PFSK-1 (cell line): ENCODE measurements around the gene HAND1.

Experiments used
- FOXP2 ChIP-seq: optimal IDR thresholded peaks from 2 replicates; pipeline ENCODE3; 2011; ENCODE audit warnings: borderline replicate concordance, control low read depth, inconsistent platforms; ENCODE audit not compliant: insufficient read depth; ENCODE audit errors: extremely low read length, extremely low read depth
- POLR2AphosphoS5 ChIP-seq: IDR thresholded peaks from 2 replicates; pipeline ENCODE4 v1.6.1; 2012; ENCODE audit warnings: low read depth, mild to moderate bottlenecking, control low read depth, low read length, moderate library complexity
- SIN3A ChIP-seq: IDR thresholded peaks from 2 replicates; pipeline ENCODE4 v1.6.1; 2012; ENCODE audit warnings: mild to moderate bottlenecking, low read length, moderate library complexity, borderline replicate concordance; ENCODE audit not compliant: insufficient read depth
- TAF1 ChIP-seq: IDR thresholded peaks from 2 replicates; pipeline ENCODE4 v1.6.1; 2012; ENCODE audit warnings: low read length, control low read depth, borderline replicate concordance; ENCODE audit not compliant: insufficient read depth
- TF ChIP-seq, protein P1 (sequence below), 2 experiments: IDR thresholded peaks; 2 replicates each; pipeline versions ENCODE4 v1.6.1 to v1.8.0; 2011 to 2012; ENCODE audit warnings: low read depth in 2 of 2, low read length in 2 of 2, control low read depth in 1 of 2, inconsistent platforms in 1 of 2, mild to moderate bottlenecking in 1 of 2, moderate library complexity in 1 of 2; ENCODE audit not compliant: insufficient read depth in 1 of 2

HAND1 gene

DNA sequence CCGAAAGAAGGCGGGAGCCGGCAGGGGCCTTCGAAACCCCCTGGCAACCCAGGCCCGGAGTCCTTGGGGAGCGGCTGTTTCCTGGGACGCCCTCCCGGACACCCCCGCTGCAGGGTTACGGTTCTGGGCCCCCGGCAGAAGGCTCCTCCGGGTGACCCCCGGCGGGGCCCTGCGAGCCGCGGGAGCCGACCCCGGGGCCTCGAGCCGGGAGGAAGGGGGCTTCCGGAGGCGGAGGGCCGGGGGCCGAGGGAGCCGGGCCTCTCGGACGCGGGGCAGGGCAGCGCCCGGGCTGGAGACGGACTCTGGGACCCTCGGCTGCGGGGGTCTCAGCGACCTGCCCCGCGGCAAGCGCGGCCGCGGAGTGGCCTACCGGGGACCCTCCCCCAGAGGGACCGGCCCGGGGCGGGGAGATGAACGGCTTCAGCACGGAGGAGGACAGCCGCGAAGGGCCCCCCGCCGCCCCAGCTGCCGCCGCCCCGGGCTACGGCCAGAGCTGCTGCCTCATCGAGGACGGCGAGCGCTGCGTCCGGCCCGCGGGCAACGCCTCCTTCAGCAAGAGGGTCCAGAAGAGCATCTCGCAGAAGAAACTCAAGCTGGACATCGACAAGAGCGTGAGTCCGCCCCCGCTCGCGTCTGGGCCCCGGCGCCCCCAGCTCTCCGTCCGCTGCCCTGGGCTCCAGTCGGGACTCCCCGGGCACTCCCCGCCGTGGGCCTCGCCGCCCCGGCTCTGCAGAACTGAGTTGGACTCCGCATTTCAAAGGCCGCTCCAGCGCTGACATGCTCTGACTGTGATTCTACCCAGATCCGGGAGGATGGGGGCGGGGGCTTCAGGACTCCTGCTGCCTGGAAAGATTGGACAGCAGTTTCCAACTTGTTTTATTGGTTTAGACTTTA is 31.6 kb downstream of the HAND1 start:
- no peak for TF ChIP-seq TAF1
- TF ChIP-seq, protein P1, sequence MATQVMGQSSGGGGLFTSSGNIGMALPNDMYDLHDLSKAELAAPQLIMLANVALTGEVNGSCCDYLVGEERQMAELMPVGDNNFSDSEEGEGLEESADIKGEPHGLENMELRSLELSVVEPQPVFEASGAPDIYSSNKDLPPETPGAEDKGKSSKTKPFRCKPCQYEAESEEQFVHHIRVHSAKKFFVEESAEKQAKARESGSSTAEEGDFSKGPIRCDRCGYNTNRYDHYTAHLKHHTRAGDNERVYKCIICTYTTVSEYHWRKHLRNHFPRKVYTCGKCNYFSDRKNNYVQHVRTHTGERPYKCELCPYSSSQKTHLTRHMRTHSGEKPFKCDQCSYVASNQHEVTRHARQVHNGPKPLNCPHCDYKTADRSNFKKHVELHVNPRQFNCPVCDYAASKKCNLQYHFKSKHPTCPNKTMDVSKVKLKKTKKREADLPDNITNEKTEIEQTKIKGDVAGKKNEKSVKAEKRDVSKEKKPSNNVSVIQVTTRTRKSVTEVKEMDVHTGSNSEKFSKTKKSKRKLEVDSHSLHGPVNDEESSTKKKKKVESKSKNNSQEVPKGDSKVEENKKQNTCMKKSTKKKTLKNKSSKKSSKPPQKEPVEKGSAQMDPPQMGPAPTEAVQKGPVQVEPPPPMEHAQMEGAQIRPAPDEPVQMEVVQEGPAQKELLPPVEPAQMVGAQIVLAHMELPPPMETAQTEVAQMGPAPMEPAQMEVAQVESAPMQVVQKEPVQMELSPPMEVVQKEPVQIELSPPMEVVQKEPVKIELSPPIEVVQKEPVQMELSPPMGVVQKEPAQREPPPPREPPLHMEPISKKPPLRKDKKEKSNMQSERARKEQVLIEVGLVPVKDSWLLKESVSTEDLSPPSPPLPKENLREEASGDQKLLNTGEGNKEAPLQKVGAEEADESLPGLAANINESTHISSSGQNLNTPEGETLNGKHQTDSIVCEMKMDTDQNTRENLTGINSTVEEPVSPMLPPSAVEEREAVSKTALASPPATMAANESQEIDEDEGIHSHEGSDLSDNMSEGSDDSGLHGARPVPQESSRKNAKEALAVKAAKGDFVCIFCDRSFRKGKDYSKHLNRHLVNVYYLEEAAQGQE (IDR thresholded peaks at IDR 0.05; ENCODE audit: insufficient read depth in 1 of 2, low read depth in 2 of 2, low read length in 2 of 2): no peak
- no peak for TF ChIP-seq POLR2AphosphoS5
- no peak for TF ChIP-seq FOXP2
- no peak for TF ChIP-seq SIN3A

DNA sequence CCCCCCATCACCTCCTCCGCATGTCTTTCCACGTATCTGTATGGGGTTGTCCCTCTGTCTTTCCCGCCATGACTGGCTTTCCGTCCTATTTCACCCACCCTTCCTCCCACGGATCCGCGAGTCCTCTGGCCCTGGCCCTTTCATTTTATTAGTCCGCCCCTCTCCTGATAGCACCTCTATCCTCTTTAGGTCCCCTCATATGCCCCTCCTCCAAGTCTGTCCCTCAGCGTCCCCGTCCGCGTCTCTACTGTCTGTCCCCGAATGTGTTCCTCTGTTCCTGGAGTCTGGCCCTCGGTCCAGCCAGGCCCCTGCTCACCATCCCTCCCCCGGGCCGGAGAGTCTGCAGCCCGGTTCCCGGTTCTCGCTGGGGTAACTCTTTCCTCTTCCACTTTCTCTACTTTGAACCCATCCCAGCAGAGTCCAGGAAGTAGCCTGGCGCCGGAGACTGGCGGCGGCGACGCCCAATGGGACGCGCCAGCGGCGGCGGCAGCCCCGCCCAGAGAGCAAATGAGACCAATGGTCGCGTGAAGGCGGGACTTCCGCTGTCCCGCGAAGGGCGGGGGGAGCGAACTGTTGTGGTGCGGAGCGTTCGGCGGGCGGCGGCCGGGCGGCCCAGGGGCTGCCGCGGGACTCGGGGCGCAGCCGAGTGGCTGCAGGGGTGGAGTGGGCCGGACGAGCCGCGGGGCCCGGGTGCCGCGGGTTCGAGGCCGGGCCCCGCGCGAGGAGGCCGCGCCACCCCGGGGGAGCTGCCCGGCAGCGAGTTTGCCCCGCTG is 32.4 kb downstream of the HAND1 start, which contains the start of gene SAP30L:
TSS of gene SAP30L (plus strand) at position 576 of the 773 bp plus-strand sequence. CDS start 608 bp downstream, outside the sequence.
- TF ChIP-seq, protein P1 (IDR thresholded peaks at IDR 0.05; ENCODE audit: insufficient read depth in 1 of 2, low read depth in 2 of 2, low read length in 2 of 2): no peak
- peak; percentile 81 for TF ChIP-seq POLR2AphosphoS5
- TF ChIP-seq SIN3A: 0 out of 2 replicates have a peak, but pooled peaks have one; percentile 65
- TF ChIP-seq TAF1: peak; percentile 80; the same call in 1 of the 2 replicates
- no peak for TF ChIP-seq FOXP2

DNA sequence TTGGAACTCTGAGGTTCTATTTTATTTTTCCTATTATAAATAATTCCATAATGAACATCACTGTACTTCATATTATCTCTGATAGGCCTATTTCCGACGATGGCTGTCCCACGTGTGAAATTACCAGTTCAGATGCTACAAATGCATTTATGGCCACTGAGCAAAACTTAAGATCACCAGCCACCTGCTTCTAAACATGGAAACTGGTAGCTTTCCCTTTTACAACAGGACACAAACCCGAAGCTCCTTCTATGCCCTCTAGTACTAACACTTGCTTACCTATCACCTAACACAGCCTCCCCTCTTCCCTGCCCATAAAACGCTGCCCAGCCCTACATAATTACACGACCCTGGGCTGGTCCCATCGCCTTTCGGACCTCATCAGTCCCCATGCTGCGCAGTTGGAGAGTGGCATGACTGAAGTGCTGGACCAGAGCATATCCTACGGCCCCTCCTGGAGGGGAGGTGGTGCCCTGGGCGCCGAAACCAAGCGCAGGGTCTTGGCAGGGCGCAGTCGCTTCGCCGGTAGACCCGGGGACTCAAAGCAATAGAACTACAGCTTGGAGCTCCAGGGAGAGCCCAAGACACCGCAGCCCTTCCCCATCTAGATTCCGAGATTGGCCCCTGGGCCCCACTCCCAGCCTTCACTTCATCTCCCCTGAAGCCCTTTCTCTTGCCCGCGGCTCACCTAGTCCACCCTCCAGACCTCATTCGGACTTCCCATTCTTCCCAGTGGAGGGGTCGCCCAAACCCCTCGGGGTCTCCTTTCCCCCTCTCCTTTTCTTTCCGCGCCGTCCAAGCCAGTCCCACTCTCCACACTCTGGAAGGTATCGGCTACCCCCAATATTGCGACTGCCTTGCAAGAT is 33.2 kb downstream of the HAND1 start:
- TF ChIP-seq SIN3A: no peak
- no peak for TF ChIP-seq TAF1
- no peak for TF ChIP-seq FOXP2
- TF ChIP-seq POLR2AphosphoS5: no peak

DNA sequence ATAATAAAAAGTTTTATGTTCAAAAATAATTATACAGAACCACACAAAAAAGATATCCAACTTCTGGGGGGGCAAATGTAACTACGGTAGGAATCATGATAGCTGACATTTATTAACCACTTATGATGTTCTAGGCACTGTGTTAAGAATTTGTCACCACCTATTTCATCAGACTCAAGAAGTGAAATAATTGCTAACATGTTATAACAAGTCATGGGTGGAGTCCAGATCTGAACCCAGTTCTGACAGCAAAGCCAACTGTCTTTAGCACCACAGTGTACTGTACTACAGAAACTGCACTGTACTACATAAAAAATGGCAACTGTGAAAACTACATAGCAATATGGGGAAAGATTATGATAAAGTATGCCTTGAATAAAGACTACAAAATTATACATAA is 35.2 kb downstream of the HAND1 start:
- TF ChIP-seq, protein P1 (IDR thresholded peaks at IDR 0.05; ENCODE audit: insufficient read depth in 1 of 2, low read depth in 2 of 2, low read length in 2 of 2): no peak
- TF ChIP-seq FOXP2 (no peak), POLR2AphosphoS5 (no peak), TAF1 (no peak), SIN3A (no peak)

DNA sequence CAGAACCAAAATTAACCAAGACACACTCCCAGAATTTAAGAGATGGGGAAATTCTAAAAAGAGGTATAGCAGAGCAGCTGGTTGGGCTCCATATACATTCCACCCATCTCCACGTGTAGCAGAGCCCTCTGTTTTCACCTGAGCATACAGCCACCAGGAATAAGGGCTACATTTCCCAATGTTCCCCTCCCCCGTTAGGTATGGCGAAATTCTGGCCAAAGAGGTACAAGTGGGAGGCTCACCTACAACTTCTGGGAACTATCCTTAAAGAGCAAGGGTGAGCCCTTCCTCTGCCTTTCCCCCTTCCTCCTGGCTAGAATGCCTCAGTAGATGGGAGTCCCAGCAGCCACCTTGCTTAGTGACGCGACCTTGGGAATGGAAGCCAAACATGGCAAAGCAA is 37.5 kb downstream of the HAND1 start:
- TF ChIP-seq POLR2AphosphoS5 (no peak), FOXP2 (no peak), TAF1 (no peak), SIN3A (no peak)
- TF ChIP-seq, protein P1 (IDR thresholded peaks at IDR 0.05; ENCODE audit: insufficient read depth in 1 of 2, low read depth in 2 of 2, low read length in 2 of 2): no peak
